GM19455 (cell line): ENCODE measurements around the gene TAAR6.
"Not testable (repeated sequence)": the region's sequence is repeated elsewhere in the genome, so short reads cannot be mapped to it uniquely, and the experiment has no call there.

Experiments
- ATAC-seq: cut with Tn5 transposase; IDR thresholded peaks from one replicate; pipeline ENCODE4 v1.9.1; 2021; ENCODE audit not compliant: unreplicated experiment

TAAR6 gene

GRCh38 chr6:132589454-132589853 lies 19.3 kb downstream of the TAAR6 start, which contains the start of gene TAAR5:
Gene TAAR5, minus strand, starts transcription at chr6:132589741. Its CDS starts 55 bp downstream, at chr6:132589686.
- ATAC-seq = no peak

GRCh38 chr6:132590362-132590761 lies 20.2 kb downstream of the TAAR6 start:
- no peak for ATAC-seq

GRCh38 chr6:132592855-132593254 lies 22.7 kb downstream of the TAAR6 start:
- no peak for ATAC-seq

GRCh38 chr6:132596201-132596600 lies 26.1 kb downstream of the TAAR6 start:
- ATAC-seq = no peak

GRCh38 chr6:132598473-132598872 lies 28.4 kb downstream of the TAAR6 start:
- ATAC-seq = no peak

- ATAC-seq = not testable (repeated sequence)
These were observed 30.8 kb downstream of the TAAR6 start for GRCh38 chr6:132600900-132601299.

GRCh38 chr6:132604635-132605152 lies 34.6 kb downstream of the TAAR6 start:
- ATAC-seq = no peak

- ATAC-seq = no peak
These were observed 37.6 kb downstream of the TAAR6 start for GRCh38 chr6:132607544-132608233.

GRCh38 chr6:132611616-132612015 lies 41.5 kb downstream of the TAAR6 start:
- no peak for ATAC-seq

GRCh38 chr6:132612449-132613108 lies 42.5 kb downstream of the TAAR6 start:
- ATAC-seq = no peak

GRCh38 chr6:132614554-132614953 lies 44.4 kb downstream of the TAAR6 start:
- ATAC-seq = peak; percentile 53

- no peak for ATAC-seq
These were observed 46.6 kb downstream of the TAAR6 start for GRCh38 chr6:132616677-132617076.
